ENCODE data around the gene SIGMAR1. TPM values are rescaled to one million over a fixed set of nuclear protein-coding genes. Genes with fewer than 3 reads are reported as not detected.

The SIGMAR1 gene
- total and polyA plus RNA-seq, 2 experiments from 2014 or later: 126 to 240 TPM

DNA sequence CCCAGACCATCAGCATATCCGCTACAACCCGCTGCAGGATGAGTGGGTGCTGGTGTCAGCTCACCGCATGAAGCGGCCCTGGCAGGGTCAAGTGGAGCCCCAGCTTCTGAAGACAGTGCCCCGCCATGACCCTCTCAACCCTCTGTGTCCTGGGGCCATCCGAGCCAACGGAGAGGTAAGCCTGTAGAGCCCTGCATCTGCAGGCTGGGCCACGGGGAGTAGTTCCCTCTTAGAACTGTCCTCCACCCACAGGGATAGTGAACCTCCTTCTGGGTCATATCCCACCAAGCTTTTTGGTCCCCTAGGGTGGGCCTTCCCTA, 9.5 kb upstream of the SIGMAR1 start:
- Histone ChIP-seq H4K20me1 (ENCODE audit: insufficient read depth, poor library complexity, severe bottlenecking) (no peaks in the 10 kb centered on the region), H2AFZ (peak overlapping the region; percentile 47), H3K4me3 (peak overlapping the region; percentile 38), H3K27me3 (no peaks in the 10 kb centered on the region), H3K27ac (peak overlapping the region; percentile 78), H3K79me2 (peaks cover 26% of the 10 kb centered on the region), H3K4me2 (peak overlapping the region; percentile 97), H3K9me3 (ENCODE audit: low read depth) (no peaks in the 10 kb centered on the region), H3K4me1 (ENCODE audit: insufficient read depth) (peaks cover 32% of the 10 kb centered on the region), H3K36me3 (replicated peaks; ENCODE audit: insufficient read depth, low read depth) (no peaks in the 10 kb centered on the region), H3K9me2 (replicated peaks; ENCODE audit: insufficient read depth) (no peaks in the 10 kb centered on the region)
- no peak for DNase-seq (ENCODE audit: low spot score)
- WGBS (ENCODE audit: low lambda C conversion rate, missing lambda C conversion rate): 3% methylated on average over 8 of the region's 8 CpGs
- no peak for TF ChIP-seq EZH2 (IDR thresholded peaks at IDR 0.05; ENCODE audit: borderline replicate concordance)
- TF ChIP-seq, protein P1, sequence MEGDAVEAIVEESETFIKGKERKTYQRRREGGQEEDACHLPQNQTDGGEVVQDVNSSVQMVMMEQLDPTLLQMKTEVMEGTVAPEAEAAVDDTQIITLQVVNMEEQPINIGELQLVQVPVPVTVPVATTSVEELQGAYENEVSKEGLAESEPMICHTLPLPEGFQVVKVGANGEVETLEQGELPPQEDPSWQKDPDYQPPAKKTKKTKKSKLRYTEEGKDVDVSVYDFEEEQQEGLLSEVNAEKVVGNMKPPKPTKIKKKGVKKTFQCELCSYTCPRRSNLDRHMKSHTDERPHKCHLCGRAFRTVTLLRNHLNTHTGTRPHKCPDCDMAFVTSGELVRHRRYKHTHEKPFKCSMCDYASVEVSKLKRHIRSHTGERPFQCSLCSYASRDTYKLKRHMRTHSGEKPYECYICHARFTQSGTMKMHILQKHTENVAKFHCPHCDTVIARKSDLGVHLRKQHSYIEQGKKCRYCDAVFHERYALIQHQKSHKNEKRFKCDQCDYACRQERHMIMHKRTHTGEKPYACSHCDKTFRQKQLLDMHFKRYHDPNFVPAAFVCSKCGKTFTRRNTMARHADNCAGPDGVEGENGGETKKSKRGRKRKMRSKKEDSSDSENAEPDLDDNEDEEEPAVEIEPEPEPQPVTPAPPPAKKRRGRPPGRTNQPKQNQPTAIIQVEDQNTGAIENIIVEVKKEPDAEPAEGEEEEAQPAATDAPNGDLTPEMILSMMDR (IDR thresholded peaks at IDR 0.05; ENCODE audit: poor library complexity): no peak
- TF ChIP-seq EZH2phosphoT487 (IDR thresholded peaks at IDR 0.05; ENCODE audit: low read depth, severe bottlenecking, unreplicated experiment): no peak

DNA sequence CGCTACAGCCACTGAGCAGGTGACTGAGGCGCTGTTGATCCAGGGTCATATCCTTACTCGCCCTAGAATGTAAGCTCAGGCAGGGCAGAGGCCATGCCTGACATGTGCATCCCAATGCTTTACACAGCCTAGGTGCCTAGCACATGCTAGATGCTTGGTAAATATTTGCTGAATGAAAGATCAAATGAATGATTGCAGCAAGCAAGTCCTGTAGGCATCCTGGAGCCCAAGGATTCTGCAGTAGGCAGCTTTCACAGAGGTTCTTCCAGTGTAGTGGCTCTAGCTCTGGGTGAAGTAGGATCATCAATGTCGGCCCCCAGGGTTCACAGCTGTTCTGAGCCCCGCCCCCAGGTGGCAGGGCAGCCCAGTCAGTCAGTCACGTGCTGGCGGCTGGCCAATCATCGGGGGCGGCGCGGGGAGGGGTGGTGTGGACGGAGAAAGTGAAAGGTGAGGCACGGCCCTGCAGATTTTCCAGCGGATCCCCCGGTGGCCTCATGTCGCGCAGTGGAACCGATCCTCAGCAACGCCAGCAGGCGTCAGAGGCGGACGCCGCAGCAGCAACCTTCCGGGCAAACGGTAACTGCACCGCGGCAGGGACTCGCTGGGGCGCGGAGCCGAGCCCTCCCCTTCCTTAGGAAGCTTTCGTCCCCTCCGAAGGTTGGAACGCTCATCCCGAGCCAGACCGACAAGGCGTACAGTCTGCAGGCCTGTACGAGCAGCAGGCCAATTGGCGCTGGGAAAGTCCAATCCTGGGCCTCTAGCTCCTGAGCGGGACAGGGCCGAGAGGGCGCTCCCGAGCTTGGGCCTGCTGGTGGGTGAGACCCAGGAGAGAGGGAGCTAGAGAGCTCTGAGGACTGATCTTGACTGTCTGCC, 8.9 kb upstream of the SIGMAR1 start, which contains the start of gene GALT:
GALT (plus strand) TSS at position 465 of the 873 bp plus-strand sequence; CDS start at position 495, 30 bp downstream.
- Histone ChIP-seq H2AFZ (peak within 1 kb of the TSS; percentile 47), H3K27ac (peak within 1 kb of the TSS; percentile 78), H3K27me3 (no peaks in the 10 kb centered on the region)

DNA sequence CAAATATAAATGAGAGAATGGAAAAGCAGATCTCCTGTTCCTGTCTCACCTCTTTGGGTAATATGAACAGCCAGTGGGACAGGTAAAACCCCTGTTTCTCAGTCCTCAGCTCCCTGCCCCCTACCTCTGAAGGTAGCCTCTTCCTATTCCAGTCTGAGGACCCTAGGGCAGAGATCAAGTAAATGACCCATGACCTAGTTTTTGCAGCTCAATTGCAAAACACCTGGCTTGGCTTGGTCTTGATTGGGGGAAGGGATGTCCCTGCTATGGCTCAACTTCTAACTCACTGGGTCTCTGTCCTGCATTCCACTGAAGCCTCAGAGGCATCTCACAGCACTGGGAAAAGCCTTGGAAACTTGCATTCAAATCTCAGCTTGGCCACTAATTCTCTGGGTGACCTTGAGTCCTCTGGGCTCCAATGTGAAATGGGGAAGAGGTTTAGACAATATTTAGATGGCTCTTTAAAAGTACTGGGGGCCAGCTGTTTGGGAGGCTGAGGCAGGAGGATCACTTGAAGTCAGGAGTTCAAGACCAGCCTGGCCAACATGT, 7.3 kb upstream of the SIGMAR1 start:
- H4K20me1 ChIP-seq (ENCODE audit: insufficient read depth, poor library complexity, severe bottlenecking): no peaks in the 10 kb centered on the region
- no peaks in the 10 kb centered on the region for H3K36me3 ChIP-seq (replicated peaks; ENCODE audit: insufficient read depth, low read depth)
- peaks cover 26% of the 10 kb centered on the region for H3K79me2 ChIP-seq
- DNase-seq (ENCODE audit: low spot score): peak; percentile 43
- no peaks in the 10 kb centered on the region for H3K9me2 ChIP-seq (replicated peaks; ENCODE audit: insufficient read depth)
- H3K4me1 ChIP-seq (ENCODE audit: insufficient read depth): peaks cover 25% of the 10 kb centered on the region
- no peak overlapping the region for H2AFZ ChIP-seq
- TF ChIP-seq EZH2 (IDR thresholded peaks at IDR 0.05; ENCODE audit: borderline replicate concordance) (no peak), EZH2phosphoT487 (IDR thresholded peaks at IDR 0.05; ENCODE audit: low read depth, severe bottlenecking, unreplicated experiment) (no peak)
- TF ChIP-seq, protein P1 (IDR thresholded peaks at IDR 0.05; ENCODE audit: poor library complexity): no peak
- no peak overlapping the region for H3K4me3 ChIP-seq
- no peaks in the 10 kb centered on the region for H3K27me3 ChIP-seq
- H3K4me2 ChIP-seq: no peak overlapping the region
- no peaks in the 10 kb centered on the region for H3K9me3 ChIP-seq (ENCODE audit: low read depth)
- peak overlapping the region; percentile 59 for H3K27ac ChIP-seq

More for the DNA sequence above, 8.9 kb upstream of the SIGMAR1 start, which contains the start of gene GALT:
- Histone ChIP-seq H3K4me1 (ENCODE audit: insufficient read depth) (peaks cover 26% of the 10 kb centered on the region), H4K20me1 (ENCODE audit: insufficient read depth, poor library complexity, severe bottlenecking) (no peaks in the 10 kb centered on the region), H3K36me3 (replicated peaks; ENCODE audit: insufficient read depth, low read depth) (no peaks in the 10 kb centered on the region), H3K4me3 (peak within 1 kb of the TSS; percentile 38), H3K9me3 (ENCODE audit: low read depth) (no peaks in the 10 kb centered on the region), H3K9me2 (replicated peaks; ENCODE audit: insufficient read depth) (no peaks in the 10 kb centered on the region), H3K4me2 (peak within 1 kb of the TSS; percentile 97), H3K79me2 (peaks cover 26% of the 10 kb centered on the region)
- TF ChIP-seq, protein P1 (IDR thresholded peaks at IDR 0.05; ENCODE audit: poor library complexity): peak; percentile 38
- no peak for TF ChIP-seq EZH2phosphoT487 (IDR thresholded peaks at IDR 0.05; ENCODE audit: low read depth, severe bottlenecking, unreplicated experiment)
- no peak for TF ChIP-seq EZH2 (IDR thresholded peaks at IDR 0.05; ENCODE audit: borderline replicate concordance)
- peak; percentile 96 for DNase-seq (ENCODE audit: low spot score)
- 6% methylated on average over 38 of the region's 43 CpGs for WGBS (ENCODE audit: low lambda C conversion rate, missing lambda C conversion rate)
